ENCODE results near the gene PHF1. TPM values are rescaled to one million over a fixed set of nuclear protein-coding genes. Genes with fewer than 3 reads are reported as not detected.

The PHF1 gene
- total and polyA plus RNA-seq, 2 of the 13 experiments (the other 11 are each of a cell fraction or from before 2014, with no cell fraction given): 25.4 to 61.9 TPM

- TF ChIP-seq SCMH1 (CRISPR knock-in tag; IDR thresholded peaks at IDR 0.05; ENCODE audit: borderline replicate concordance) (no peak), TFDP2 (CRISPR knock-in tag; IDR thresholded peaks at IDR 0.05) (no peak), NFKBIZ (CRISPR knock-in tag; IDR thresholded peaks at IDR 0.05) (no peak), MYC (CRISPR knock-in tag; IDR thresholded peaks at IDR 0.05; ENCODE audit: borderline replicate concordance) (no peak), PAXIP1 (CRISPR knock-in tag; conservative IDR thresholded peaks at IDR 0.05) (0 out of 2 replicates have a peak, but pooled peaks have one; percentile 22), SIN3B (IDR thresholded peaks at IDR 0.05; ENCODE audit: low read length) (no peak), ZBTB49 (CRISPR knock-in tag; IDR thresholded peaks at IDR 0.05; ENCODE audit: borderline replicate concordance) (no peak), ZBTB42 (CRISPR knock-in tag; IDR thresholded peaks at IDR 0.05) (no peak), ETS1 (CRISPR knock-in tag; IDR thresholded peaks at IDR 0.05) (no peak), EP300 (IDR thresholded peaks at IDR 0.05; ENCODE audit: low read depth in 2 of 2, low read length in 2 of 2) (peak in 1 of 2 experiments; percentile 12; a peak in 1 of 4 replicates), EP300 (CRISPR knock-in tag; IDR thresholded peaks at IDR 0.05; ENCODE audit: borderline replicate concordance) (no peak), TRAFD1 (CRISPR knock-in tag; IDR thresholded peaks at IDR 0.05; ENCODE audit: borderline replicate concordance) (no peak), HNF4A (CRISPR knock-in tag; IDR thresholded peaks at IDR 0.05) (peak; percentile 69), PRDM10 (CRISPR knock-in tag; IDR thresholded peaks at IDR 0.05; ENCODE audit: low read depth) (no peak)
Observed at GRCh38 chr6:33430334-33430733, 19.5 kb downstream of the PHF1 start (continued).
